ENCODE results near the gene SKP2. TPM values are rescaled to one million over a fixed set of nuclear protein-coding genes. Genes with fewer than 3 reads are reported as not detected.

The SKP2 gene
- total RNA-seq, 4 donors from 2014 or later: 4.8 to 10.3 (median 8.8) TPM

DNA sequence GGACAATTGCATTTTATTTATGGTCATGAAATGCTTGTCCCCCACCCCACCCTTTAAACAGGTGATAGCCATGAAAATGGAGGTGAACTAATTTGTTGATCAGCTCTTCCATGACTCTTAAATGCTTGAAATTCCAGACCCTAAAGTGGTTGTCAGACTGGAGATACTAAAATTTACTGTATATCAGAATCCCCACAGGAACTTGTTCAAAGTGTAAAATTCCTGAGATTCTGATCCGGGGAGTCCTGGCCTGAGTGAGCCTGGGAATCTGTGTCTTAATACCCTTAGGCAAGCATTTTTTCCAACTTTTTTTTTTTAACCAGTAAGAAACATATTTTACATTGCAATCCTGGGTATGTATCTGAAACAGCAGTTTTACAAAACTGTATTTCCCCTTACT is 4.7 kb downstream of the SKP2 start:
- TF ChIP-seq, protein P1, sequence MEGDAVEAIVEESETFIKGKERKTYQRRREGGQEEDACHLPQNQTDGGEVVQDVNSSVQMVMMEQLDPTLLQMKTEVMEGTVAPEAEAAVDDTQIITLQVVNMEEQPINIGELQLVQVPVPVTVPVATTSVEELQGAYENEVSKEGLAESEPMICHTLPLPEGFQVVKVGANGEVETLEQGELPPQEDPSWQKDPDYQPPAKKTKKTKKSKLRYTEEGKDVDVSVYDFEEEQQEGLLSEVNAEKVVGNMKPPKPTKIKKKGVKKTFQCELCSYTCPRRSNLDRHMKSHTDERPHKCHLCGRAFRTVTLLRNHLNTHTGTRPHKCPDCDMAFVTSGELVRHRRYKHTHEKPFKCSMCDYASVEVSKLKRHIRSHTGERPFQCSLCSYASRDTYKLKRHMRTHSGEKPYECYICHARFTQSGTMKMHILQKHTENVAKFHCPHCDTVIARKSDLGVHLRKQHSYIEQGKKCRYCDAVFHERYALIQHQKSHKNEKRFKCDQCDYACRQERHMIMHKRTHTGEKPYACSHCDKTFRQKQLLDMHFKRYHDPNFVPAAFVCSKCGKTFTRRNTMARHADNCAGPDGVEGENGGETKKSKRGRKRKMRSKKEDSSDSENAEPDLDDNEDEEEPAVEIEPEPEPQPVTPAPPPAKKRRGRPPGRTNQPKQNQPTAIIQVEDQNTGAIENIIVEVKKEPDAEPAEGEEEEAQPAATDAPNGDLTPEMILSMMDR (IDR thresholded peaks at IDR 0.05): no peak
- no peak for TF ChIP-seq POLR2A (IDR thresholded peaks at IDR 0.05)
- intact Hi-C loops (cut with DNase I): loop anchor here (10.0 kb wide), 1 partner anchor 78 kb away; no protein-coding TSS in a partner anchor
- Histone ChIP-seq H3K4me1 (peaks cover 12% of the 10 kb centered on the region in 2 donors), H3K27ac (no peak overlapping the region), H3K4me3 (replicated peaks in 1 of 3) (no peak overlapping the region), H3K9me3 (no peaks in the 10 kb centered on the region), H3K36me3 (peaks cover 0 to 3% of the 10 kb centered on the region in 2 donors), H3K27me3 (no peaks in the 10 kb centered on the region)
- no peak for DNase-seq
- 60 to 85% methylated on average over 1 of the region's 1 CpG for WGBS, 2 donors

DNA sequence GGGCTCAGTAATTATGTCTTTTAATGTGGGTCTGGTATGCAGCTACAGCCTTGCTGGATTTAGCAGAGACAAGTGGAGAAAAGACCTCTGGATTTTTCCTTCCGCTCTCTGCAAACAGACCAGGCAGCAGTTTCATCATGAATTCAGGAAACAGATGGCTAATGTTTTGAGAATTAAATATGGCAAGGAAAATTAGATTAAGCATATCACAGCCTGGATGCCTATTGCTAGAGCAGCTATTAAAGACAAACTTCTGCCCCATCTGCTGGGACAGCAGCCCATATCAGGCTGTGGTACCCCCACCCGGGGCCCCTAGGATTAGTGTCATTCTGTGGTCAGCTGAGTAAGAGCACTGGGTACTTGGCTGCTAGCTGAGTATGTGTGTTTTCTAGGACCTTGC is 6.2 kb downstream of the SKP2 start:
- intact Hi-C loops (cut with DNase I): loop anchor here (10.0 kb wide), 1 partner anchor 77 kb away; no protein-coding TSS in a partner anchor
- Histone ChIP-seq H3K27ac (no peak overlapping the region), H3K27me3 (no peaks in the 10 kb centered on the region), H3K4me1 (peaks cover 4 to 7% of the 10 kb centered on the region in 2 donors), H3K4me3 (replicated peaks in 1 of 3) (no peak overlapping the region), H3K9me3 (no peaks in the 10 kb centered on the region), H3K36me3 (peaks cover 0 to 3% of the 10 kb centered on the region in 2 donors)
- 58 to 60% methylated on average over 2 of the region's 2 CpGs for WGBS, 2 donors
- DNase-seq: no peak
- TF ChIP-seq, protein P1 (IDR thresholded peaks at IDR 0.05): no peak
- TF ChIP-seq POLR2A (IDR thresholded peaks at IDR 0.05): no peak

DNA sequence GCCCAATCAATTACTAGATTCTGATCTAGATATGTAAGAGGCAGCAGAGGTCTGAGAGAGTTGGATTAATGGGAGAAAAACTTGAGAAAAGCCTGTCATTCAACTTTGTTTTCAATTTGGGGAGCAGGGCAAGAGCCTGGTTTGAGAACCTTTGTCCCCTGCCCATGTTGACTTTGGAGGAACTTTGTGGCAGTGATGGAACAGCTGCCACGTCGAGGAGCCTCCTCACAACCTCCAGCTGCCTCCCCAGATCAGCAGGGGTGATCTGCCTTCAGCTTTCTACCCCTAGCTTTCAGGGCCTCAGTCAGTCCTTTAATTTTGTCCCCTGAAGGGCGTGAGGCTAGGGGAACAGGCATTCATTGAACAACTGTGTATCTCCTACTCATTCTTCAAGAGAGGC is 8.7 kb downstream of the SKP2 start:
- intact Hi-C loops (cut with DNase I): no loop called here
- Histone ChIP-seq H3K4me1 (peaks cover 4 to 14% of the 10 kb centered on the region in 2 donors), H3K36me3 (peaks cover 0 to 3% of the 10 kb centered on the region in 2 donors), H3K27me3 (no peaks in the 10 kb centered on the region), H3K4me3 (replicated peaks in 1 of 3) (no peak overlapping the region), H3K9me3 (no peaks in the 10 kb centered on the region), H3K27ac (no peak overlapping the region)
- no peak for TF ChIP-seq POLR2A (IDR thresholded peaks at IDR 0.05)
- 93 to 98% methylated on average over 3 of the region's 3 CpGs for WGBS, 2 donors
- DNase-seq: no peak

DNA sequence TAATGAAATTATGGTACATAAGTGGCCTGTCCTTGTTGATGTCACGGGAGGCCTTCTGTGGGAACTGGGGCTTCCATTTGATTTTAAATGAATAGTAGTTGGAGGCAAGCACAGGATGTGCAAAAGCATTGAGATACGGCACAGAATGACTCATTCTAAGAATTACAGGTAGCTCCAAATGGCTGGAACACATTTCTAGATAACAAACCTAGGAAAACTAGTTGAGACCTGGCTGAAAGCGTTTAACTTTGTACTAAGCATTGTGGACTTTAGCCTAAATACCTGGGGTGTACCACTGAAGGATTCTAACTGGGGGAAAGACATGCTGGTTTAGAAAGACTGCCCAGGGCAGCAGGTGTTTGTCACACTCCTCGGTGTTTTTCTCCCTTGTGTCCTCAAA is 9.4 kb downstream of the SKP2 start:
- TF ChIP-seq, protein P1 (IDR thresholded peaks at IDR 0.05): no peak
- TF ChIP-seq POLR2A (IDR thresholded peaks at IDR 0.05): no peak
- intact Hi-C loops (cut with DNase I): no loop called here
- no peak for DNase-seq
- H3K4me1 ChIP-seq: peaks cover 4 to 14% of the 10 kb centered on the region in 2 donors
- H3K36me3 ChIP-seq: no peaks in the 10 kb centered on the region
- no peaks in the 10 kb centered on the region for H3K27me3 ChIP-seq
- H3K27ac ChIP-seq: no peak overlapping the region
- 87 to 96% methylated on average over 4 of the region's 4 CpGs for WGBS, 2 donors
- H3K9me3 ChIP-seq: no peaks in the 10 kb centered on the region
- H3K4me3 ChIP-seq (replicated peaks in 1 of 3): no peak overlapping the region

DNA sequence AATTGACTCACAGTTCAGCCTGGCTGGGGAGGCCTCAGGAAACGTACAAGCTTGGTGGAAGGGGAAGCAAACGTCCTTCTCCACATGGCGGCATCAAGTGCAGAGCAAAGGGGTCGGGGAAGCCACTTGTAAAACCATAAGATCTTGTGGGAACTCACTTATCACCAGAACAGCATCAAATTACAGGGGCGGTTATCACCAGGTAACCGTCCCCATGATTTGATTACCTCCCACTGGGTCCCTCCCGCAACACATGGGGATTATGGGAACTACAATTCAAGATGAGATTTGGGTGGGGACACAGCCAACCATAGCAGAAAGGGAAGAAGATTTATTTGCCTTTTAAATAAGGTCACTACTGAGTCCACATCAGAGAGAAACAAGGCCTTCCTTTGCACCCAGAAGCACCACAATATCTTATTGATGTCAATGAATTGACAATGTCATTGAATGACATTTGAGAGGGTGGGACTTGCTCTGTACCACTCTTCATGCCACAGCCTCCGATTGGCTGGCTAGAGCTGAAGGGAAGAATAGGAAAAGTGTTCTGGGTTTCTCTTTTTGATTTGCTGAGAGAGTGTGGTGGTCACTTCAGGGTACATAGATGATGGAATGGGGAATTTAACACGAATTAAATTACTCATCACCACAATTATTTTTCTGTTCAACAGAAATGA is 11.0 kb downstream of the SKP2 start:
- Histone ChIP-seq H3K4me3 (replicated peaks in 1 of 3) (no peak overlapping the region), H3K27me3 (no peaks in the 10 kb centered on the region), H3K36me3 (peaks cover 0 to 12% of the 10 kb centered on the region in 2 donors), H3K27ac (no peak overlapping the region), H3K4me1 (peaks cover 4 to 14% of the 10 kb centered on the region in 2 donors), H3K9me3 (no peaks in the 10 kb centered on the region)
- WGBS, 2 donors: 86 to 89% methylated on average over 9 of the region's 9 CpGs
- TF ChIP-seq, protein P1 (IDR thresholded peaks at IDR 0.05): no peak
- no peak for TF ChIP-seq POLR2A (IDR thresholded peaks at IDR 0.05)
- DNase-seq: no peak
- intact Hi-C loops (cut with DNase I): no loop called here
